ENCODE results near the gene STX11. TPM values are rescaled to one million over a fixed set of nuclear protein-coding genes. Genes with fewer than 3 reads are reported as not detected.
A peak's percentile ranks its signal among the peaks of the same experiment; 100 is the strongest.

STX11 gene
- total and polyA plus RNA-seq, 10 of the 15 experiments (the other 5 are each of a cell fraction or from before 2014, with no cell fraction given), result 0.66 to 38.1 (median 19.8) TPM

DNA sequence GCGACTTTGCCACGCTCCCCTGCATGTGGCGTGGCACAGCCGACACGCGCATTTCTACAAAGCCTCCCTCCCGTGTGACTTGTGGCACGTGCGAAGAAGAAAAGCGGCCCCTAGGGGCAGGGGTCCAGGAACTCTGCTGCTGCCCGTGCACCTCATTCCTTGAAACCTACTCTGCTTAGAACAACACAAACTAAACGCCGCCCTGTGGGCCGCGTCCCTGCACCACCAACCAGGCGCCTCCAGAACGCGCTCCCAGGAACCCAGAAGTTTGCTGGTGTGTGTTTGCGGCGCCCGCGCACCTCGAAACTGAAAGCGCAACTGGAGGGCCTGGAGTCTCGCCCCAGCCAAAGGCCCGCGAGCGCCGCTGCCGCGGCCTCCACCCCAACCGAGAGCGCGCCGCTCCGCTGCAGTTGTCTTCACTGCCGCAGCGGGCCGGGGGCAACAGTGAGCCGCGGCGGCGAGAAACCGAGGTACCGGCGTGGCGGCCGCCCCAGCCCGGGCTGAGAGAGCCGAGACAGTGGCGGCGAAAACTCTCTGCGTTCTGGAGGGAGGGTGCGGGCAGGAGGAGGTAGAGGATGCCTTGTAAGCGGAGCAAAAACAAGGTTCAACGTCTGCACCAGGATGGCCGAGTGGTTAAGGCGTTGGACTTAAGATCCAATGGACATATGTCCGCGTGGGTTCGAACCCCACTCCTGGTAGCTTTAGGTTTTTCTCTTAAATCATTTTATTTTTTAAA is 65.8 kb downstream of the STX11 start (continued):
- TF ChIP-seq KLF5 (IDR thresholded peaks at IDR 0.05; ENCODE audit: partially characterized antibody) (no peak), GATAD2B (conservative IDR thresholded peaks at IDR 0.05; ENCODE audit: low read depth) (peak; percentile 82), BMI1 (IDR thresholded peaks at IDR 0.05; ENCODE audit: borderline replicate concordance) (no peak), RAD51 (IDR thresholded peaks at IDR 0.05) (no peak), EZH2 (IDR thresholded peaks at IDR 0.05; ENCODE audit: borderline replicate concordance, control insufficient read depth, low read depth, low read length) (no peak), PAX8 (IDR thresholded peaks at IDR 0.05) (no peak), MEF2B (IDR thresholded peaks at IDR 0.05; ENCODE audit: partially characterized antibody, poor library complexity, severe bottlenecking) (peak; percentile 75), CHD1 (IDR thresholded peaks at IDR 0.05; ENCODE audit: low read depth, low read length) (peak; percentile 72; the same call in 1 of the 2 replicates), ZNF217 (IDR thresholded peaks at IDR 0.05) (peak; percentile 84), STAT3 (IDR thresholded peaks at IDR 0.05; ENCODE audit: low read depth, low read length) (no peak), CHD4 (IDR thresholded peaks at IDR 0.05) (no peak), NR2C1 (IDR thresholded peaks at IDR 0.05) (no peak), NFYB (IDR thresholded peaks at IDR 0.05; ENCODE audit: insufficient read depth, low read depth, low read length) (no peak), KDM1A (IDR thresholded peaks at IDR 0.05; ENCODE audit: borderline replicate concordance) (no peak), MTA2 (IDR thresholded peaks at IDR 0.05; ENCODE audit: low read depth) (no peak; the same call in 1 of the 2 replicates), BCL11A (IDR thresholded peaks at IDR 0.05; ENCODE audit: low read depth, low read length) (no peak), RAD21 (IDR thresholded peaks at IDR 0.05; ENCODE audit: insufficient read depth, low read depth, low read length) (peak; percentile 51), NR2F1 (conservative IDR thresholded peaks at IDR 0.05) (peak; percentile 70), BHLHE40 (IDR thresholded peaks at IDR 0.05; ENCODE audit: borderline replicate concordance in 1 of 2, low read depth in 2 of 2, low read length in 1 of 2) (peak; percentile 96 to 99), ATF7 (IDR thresholded peaks at IDR 0.05; ENCODE audit: low read depth) (0 out of 2 replicates have a peak, but pooled peaks have one; percentile 18), IKZF2 (IDR thresholded peaks at IDR 0.05) (peak; percentile 35 to 80; a peak in 3 of 4 replicates), ZNF24 (IDR thresholded peaks at IDR 0.05) (peak; percentile 100), YY1 (IDR thresholded peaks at IDR 0.05; ENCODE audit: low read depth, low read length) (peak; percentile 83), USF1 (IDR thresholded peaks at IDR 0.05; ENCODE audit: borderline replicate concordance, extremely low read length, insufficient read depth, low read depth, low read length) (no peak), SIN3A (IDR thresholded peaks at IDR 0.05; ENCODE audit: low read depth, low read length) (peak; percentile 60; the same call in 1 of the 2 replicates), ZNF207 (IDR thresholded peaks at IDR 0.05; ENCODE audit: borderline replicate concordance) (peak; percentile 98)
- TF ChIP-seq, protein P1, sequence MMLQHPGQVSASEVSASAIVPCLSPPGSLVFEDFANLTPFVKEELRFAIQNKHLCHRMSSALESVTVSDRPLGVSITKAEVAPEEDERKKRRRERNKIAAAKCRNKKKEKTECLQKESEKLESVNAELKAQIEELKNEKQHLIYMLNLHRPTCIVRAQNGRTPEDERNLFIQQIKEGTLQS (IDR thresholded peaks at IDR 0.05; ENCODE audit: borderline replicate concordance, extremely low read depth, low read depth, low read length), result no peak
- TF ChIP-seq, protein P2, sequence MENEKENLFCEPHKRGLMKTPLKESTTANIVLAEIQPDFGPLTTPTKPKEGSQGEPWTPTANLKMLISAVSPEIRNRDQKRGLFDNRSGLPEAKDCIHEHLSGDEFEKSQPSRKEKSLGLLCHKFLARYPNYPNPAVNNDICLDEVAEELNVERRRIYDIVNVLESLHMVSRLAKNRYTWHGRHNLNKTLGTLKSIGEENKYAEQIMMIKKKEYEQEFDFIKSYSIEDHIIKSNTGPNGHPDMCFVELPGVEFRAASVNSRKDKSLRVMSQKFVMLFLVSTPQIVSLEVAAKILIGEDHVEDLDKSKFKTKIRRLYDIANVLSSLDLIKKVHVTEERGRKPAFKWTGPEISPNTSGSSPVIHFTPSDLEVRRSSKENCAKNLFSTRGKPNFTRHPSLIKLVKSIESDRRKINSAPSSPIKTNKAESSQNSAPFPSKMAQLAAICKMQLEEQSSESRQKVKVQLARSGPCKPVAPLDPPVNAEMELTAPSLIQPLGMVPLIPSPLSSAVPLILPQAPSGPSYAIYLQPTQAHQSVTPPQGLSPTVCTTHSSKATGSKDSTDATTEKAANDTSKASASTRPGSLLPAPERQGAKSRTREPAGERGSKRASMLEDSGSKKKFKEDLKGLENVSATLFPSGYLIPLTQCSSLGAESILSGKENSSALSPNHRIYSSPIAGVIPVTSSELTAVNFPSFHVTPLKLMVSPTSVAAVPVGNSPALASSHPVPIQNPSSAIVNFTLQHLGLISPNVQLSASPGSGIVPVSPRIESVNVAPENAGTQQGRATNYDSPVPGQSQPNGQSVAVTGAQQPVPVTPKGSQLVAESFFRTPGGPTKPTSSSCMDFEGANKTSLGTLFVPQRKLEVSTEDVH (IDR thresholded peaks at IDR 0.05; ENCODE audit: low read depth, partially characterized antibody), result peak; percentile 23

Data from GM12878 (cell line).